Hepatocyte (in vitro differentiated cells): ENCODE data around the gene GIMAP5. TPM values are rescaled to one million over a fixed set of nuclear protein-coding genes. Genes with fewer than 3 reads are reported as not detected.

ENCODE experiments used
- DNase-seq: peaks from one replicate; pipeline ENCODE4 v3.0.0-alpha.2; 2016; ENCODE audit warnings: low spot score
- H2AFZ ChIP-seq: fragments of 200-600 bp; sonication (generic); 2 replicates; pipeline ENCODE4 v1.6.0; 2016; ENCODE audit warnings: antibody characterized with exemption, mild to moderate bottlenecking
- H3K27ac ChIP-seq: fragments of 200-600 bp; sonication (generic); 2 replicates; pipeline ENCODE4 v1.5.1; 2016; ENCODE audit warnings: mild to moderate bottlenecking
- H3K27me3 ChIP-seq: fragments of 200-600 bp; sonication (generic); 2 replicates; pipeline ENCODE4 v1.6.1; 2016
- H3K36me3 ChIP-seq: fragments of 200-600 bp; sonication (generic); replicated peaks from 2 replicates; pipeline ENCODE4 v1.5.1; 2016; ENCODE audit warnings: low read depth; ENCODE audit not compliant: insufficient read depth
- H3K4me1 ChIP-seq: fragments of 200-600 bp; sonication (generic); 2 replicates; pipeline ENCODE4 v1.5.1; 2016; ENCODE audit warnings: mild to moderate bottlenecking, moderate library complexity; ENCODE audit not compliant: insufficient read depth
- H3K4me2 ChIP-seq: fragments of 200-600 bp; sonication (generic); 2 replicates; pipeline ENCODE4 v1.6.0; 2016
- H3K4me3 ChIP-seq: fragments of 200-600 bp; sonication (generic); 2 replicates; pipeline ENCODE4 v1.5.1; 2016; ENCODE audit warnings: mild to moderate bottlenecking
- H3K79me2 ChIP-seq: fragments of 200-600 bp; sonication (generic); 2 replicates; pipeline ENCODE4 v1.6.0; 2017; ENCODE audit warnings: mild to moderate bottlenecking
- H3K9me2 ChIP-seq: fragments of 200-600 bp; sonication (generic); replicated peaks from 2 replicates; pipeline ENCODE4 v1.6.0; 2017; ENCODE audit warnings: mild to moderate bottlenecking; ENCODE audit not compliant: insufficient read depth
- H3K9me3 ChIP-seq: fragments of 200-600 bp; sonication (generic); 2 replicates; pipeline ENCODE4 v1.5.1; 2016; ENCODE audit warnings: low read depth, mild to moderate bottlenecking
- H4K20me1 ChIP-seq: fragments of 200-600 bp; sonication (generic); 2 replicates; pipeline ENCODE4 v1.6.0; 2016; ENCODE audit warnings: mild to moderate bottlenecking; ENCODE audit not compliant: insufficient read depth, poor library complexity, severe bottlenecking
- EZH2 ChIP-seq: fragments of 200-600 bp; sonication (generic); IDR thresholded peaks from 2 replicates; pipeline ENCODE4 v1.6.1; 2016; ENCODE audit warnings: antibody characterized with exemption, mild to moderate bottlenecking, borderline replicate concordance
- EZH2phosphoT487 ChIP-seq: fragments of 200-600 bp; sonication (generic); IDR thresholded peaks from one replicate; pipeline ENCODE4 v1.6.1; 2018; ENCODE audit warnings: antibody characterized with exemption, mild to moderate bottlenecking, low read depth, moderate library complexity; ENCODE audit not compliant: unreplicated experiment, severe bottlenecking
- WGBS: methylation state at CpG from one replicate; pipeline ENCODE4 v1.1.6; 2016; ENCODE audit warnings: low lambda C conversion rate; ENCODE audit errors: missing lambda C conversion rate; 5-methylcytosine and 5-hydroxymethylcytosine counted together
- polyA plus RNA-seq: library from polyadenylated mRNA; unstranded; fragments of >200 nt; fragmentation: Nextera tagmentation; extraction: Ambion mirVana; gene quantifications from 2 replicates; pipeline ENCODE4 v1.2.1, GENCODE V29; 2016
- total RNA-seq: library from RNA; depleted of rRNA; stranded (reverse); fragments of >200 nt; gene quantifications from 2 replicates; pipeline ENCODE4 v1.2.3, GENCODE V29; 2014
- TF ChIP-seq, protein P1 (sequence below): fragments of 200-600 bp; sonication (generic); IDR thresholded peaks from 2 replicates; pipeline ENCODE4 v1.5.1; 2016; ENCODE audit warnings: antibody characterized with exemption, mild to moderate bottlenecking; ENCODE audit not compliant: poor library complexity

GIMAP5 gene
- total and polyA plus RNA-seq, 2 experiments from 2014 or later: 0.40 to 0.79 TPM

DNA sequence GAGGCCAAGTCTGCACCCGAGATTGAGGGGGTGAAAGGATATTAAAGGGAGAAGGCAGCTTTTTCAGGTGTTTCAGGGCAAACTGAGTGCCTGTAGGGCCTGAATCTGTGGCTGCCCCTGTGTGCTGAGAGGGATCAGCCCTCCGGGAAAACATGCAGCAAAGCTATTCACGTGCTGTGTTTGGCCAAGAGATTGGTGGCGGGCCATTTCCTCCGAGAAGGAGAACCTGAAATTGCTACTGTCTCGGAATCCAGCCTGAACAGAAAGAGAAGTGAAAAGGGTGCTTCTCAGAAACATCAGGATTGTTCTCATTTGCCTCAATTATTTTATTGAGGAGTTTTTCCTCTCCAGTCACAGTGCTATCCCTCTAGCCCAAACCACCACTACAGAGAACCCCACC, 16.0 kb downstream of the GIMAP5 start:
- H3K79me2 ChIP-seq: no peaks in the 10 kb centered on the region
- no peak for DNase-seq
- no peak overlapping the region for H2AFZ ChIP-seq
- no peaks in the 10 kb centered on the region for H4K20me1 ChIP-seq
- no peaks in the 10 kb centered on the region for H3K9me3 ChIP-seq
- H3K4me2 ChIP-seq: no peak overlapping the region
- peaks cover 15% of the 10 kb centered on the region for H3K27me3 ChIP-seq
- no peaks in the 10 kb centered on the region for H3K4me1 ChIP-seq
- WGBS: 71% methylated on average over 6 of the region's 6 CpGs
- no peaks in the 10 kb centered on the region for H3K9me2 ChIP-seq
- H3K36me3 ChIP-seq: no peaks in the 10 kb centered on the region
- no peak overlapping the region for H3K4me3 ChIP-seq
- no peak for TF ChIP-seq EZH2
- TF ChIP-seq EZH2phosphoT487: no peak
- TF ChIP-seq, protein P1, sequence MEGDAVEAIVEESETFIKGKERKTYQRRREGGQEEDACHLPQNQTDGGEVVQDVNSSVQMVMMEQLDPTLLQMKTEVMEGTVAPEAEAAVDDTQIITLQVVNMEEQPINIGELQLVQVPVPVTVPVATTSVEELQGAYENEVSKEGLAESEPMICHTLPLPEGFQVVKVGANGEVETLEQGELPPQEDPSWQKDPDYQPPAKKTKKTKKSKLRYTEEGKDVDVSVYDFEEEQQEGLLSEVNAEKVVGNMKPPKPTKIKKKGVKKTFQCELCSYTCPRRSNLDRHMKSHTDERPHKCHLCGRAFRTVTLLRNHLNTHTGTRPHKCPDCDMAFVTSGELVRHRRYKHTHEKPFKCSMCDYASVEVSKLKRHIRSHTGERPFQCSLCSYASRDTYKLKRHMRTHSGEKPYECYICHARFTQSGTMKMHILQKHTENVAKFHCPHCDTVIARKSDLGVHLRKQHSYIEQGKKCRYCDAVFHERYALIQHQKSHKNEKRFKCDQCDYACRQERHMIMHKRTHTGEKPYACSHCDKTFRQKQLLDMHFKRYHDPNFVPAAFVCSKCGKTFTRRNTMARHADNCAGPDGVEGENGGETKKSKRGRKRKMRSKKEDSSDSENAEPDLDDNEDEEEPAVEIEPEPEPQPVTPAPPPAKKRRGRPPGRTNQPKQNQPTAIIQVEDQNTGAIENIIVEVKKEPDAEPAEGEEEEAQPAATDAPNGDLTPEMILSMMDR: no peak
- no peak overlapping the region for H3K27ac ChIP-seq

DNA sequence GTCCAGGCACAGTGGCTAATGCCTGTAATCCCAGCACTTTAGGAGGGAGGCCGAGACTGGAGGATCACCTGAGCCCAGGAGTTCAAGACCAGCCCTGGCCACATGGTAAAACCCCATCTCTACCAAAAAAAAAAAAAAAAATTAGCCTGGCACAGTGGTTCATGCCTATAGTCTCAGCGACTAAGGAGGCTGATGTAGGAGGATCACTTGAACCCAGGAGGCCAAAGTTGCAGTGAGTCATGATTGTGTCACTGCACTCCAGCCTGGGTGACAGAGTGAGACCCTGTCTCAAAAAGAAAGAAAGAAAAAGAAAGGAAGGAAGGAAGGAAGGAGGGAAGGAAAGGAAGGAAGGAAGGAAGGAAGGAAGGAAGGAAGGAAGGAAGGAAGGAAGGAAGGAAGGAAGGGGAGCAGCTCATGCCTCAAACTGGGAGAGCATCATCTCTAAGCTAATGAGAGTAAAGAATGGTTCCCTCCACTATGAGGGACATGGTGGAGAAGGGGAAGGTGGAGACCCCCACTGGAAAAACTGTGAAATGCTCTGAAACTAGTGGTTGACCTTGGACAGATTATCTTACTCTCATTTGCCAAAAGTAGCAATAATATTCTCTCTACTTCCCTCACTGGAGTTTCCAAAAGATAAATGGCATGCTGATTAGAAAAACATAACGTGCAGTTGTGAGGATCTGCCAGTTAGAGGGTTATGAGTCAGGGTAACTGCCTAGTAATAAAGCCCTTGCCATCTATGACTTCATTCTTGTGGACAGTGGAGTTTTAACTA, 16.8 kb downstream of the GIMAP5 start:
- TF ChIP-seq EZH2: no peak
- TF ChIP-seq, protein P1: peak; percentile 24
- no peak for DNase-seq
- no peak overlapping the region for H3K4me3 ChIP-seq
- H4K20me1 ChIP-seq: no peaks in the 10 kb centered on the region
- H3K9me2 ChIP-seq: no peaks in the 10 kb centered on the region
- H3K4me1 ChIP-seq: no peaks in the 10 kb centered on the region
- 29% methylated on average over 3 of the region's 3 CpGs for WGBS
- no peak overlapping the region for H2AFZ ChIP-seq
- no peaks in the 10 kb centered on the region for H3K79me2 ChIP-seq
- H3K27ac ChIP-seq: no peak overlapping the region
- H3K4me2 ChIP-seq: no peak overlapping the region
- H3K9me3 ChIP-seq: no peaks in the 10 kb centered on the region
- H3K36me3 ChIP-seq: no peaks in the 10 kb centered on the region
- peaks cover 15% of the 10 kb centered on the region for H3K27me3 ChIP-seq

- Histone ChIP-seq H3K9me2 (no peaks in the 10 kb centered on the region), H3K9me3 (no peaks in the 10 kb centered on the region), H4K20me1 (no peaks in the 10 kb centered on the region), H3K36me3 (no peaks in the 10 kb centered on the region), H3K27me3 (peaks cover 7% of the 10 kb centered on the region), H2AFZ (no peak overlapping the region), H3K4me3 (no peak overlapping the region), H3K27ac (no peak overlapping the region), H3K4me1 (no peaks in the 10 kb centered on the region), H3K79me2 (no peaks in the 10 kb centered on the region), H3K4me2 (no peak overlapping the region)
- TF ChIP-seq, protein P1: no peak
- no peak for TF ChIP-seq EZH2phosphoT487
- no peak for TF ChIP-seq EZH2
- DNase-seq: no peak
Measured at GRCh38 chr7:150754951-150755350, 17.7 kb downstream of the GIMAP5 start.
